Activated T-helper 1 cell treated with anti-CD3 and anti-CD28 coated beads, Interleukin-2, amount 50 U/mL, for 16 hours (primary cell): Measurements from ENCODE around the gene PTPRE.
A peak's percentile ranks its signal among the peaks of the same experiment; 100 is the strongest.

Source experiments
- DNase-seq, 2 donors: peaks; one replicate each; pipeline ENCODE4 v3.0.0-alpha.2; 2020; ENCODE audit warnings: low read depth in 1 of 2, low spot score in 1 of 2

PTPRE gene

GRCh38 chr10:127978481-127978880 lies 71.6 kb downstream of the PTPRE start:
- DNase-seq: no peak

GRCh38 chr10:127979045-127979444 lies 72.1 kb downstream of the PTPRE start:
- no peak for DNase-seq

GRCh38 chr10:127979566-127979965 lies 72.7 kb downstream of the PTPRE start:
- no peak for DNase-seq

GRCh38 chr10:127980898-127981297 lies 74.0 kb downstream of the PTPRE start:
- DNase-seq: no peak

- no peak for DNase-seq
Observed at GRCh38 chr10:127982601-127983000, 75.7 kb downstream of the PTPRE start.

- no peak for DNase-seq
Observed at GRCh38 chr10:127983344-127984100, 76.6 kb downstream of the PTPRE start.

GRCh38 chr10:127984945-127985344 lies 78.0 kb downstream of the PTPRE start:
- no peak for DNase-seq

- DNase-seq: no peak
Observed at GRCh38 chr10:127986531-127987466, 79.9 kb downstream of the PTPRE start.

GRCh38 chr10:127987467-127988380 lies 80.8 kb downstream of the PTPRE start:
- no peak for DNase-seq

- DNase-seq: no peak
Observed at GRCh38 chr10:127989481-127990012, 82.6 kb downstream of the PTPRE start.

- DNase-seq: peak in 1 of 2 donors; percentile 10
Observed at GRCh38 chr10:127990132-127990788, 83.4 kb downstream of the PTPRE start.

GRCh38 chr10:127990846-127991542 lies 84.1 kb downstream of the PTPRE start:
- peak in 1 of 2 donors; percentile 33 for DNase-seq

- DNase-seq: no peak
Observed at GRCh38 chr10:127991543-127992255, 84.8 kb downstream of the PTPRE start.

- no peak for DNase-seq
Observed at GRCh38 chr10:127992376-127992775, 85.5 kb downstream of the PTPRE start.

GRCh38 chr10:127993056-127993690 lies 86.3 kb downstream of the PTPRE start:
- no peak for DNase-seq

GRCh38 chr10:127995939-127996338 lies 89.0 kb downstream of the PTPRE start:
- DNase-seq: no peak

GRCh38 chr10:127996586-127996985 lies 89.7 kb downstream of the PTPRE start:
- no peak for DNase-seq

- DNase-seq: no peak
Observed at GRCh38 chr10:127997271-127997670, 90.4 kb downstream of the PTPRE start.

- DNase-seq: no peak
Observed at GRCh38 chr10:127997937-127998336, 91.0 kb downstream of the PTPRE start.
